GM12891 (cell line): Measurements from ENCODE around the gene ATG14.
"Not testable (repeated sequence)": the region's sequence is repeated elsewhere in the genome, so short reads cannot be mapped to it uniquely, and the experiment has no call there.

Source experiments
- DNase-seq: peaks from one replicate; pipeline ENCODE4 v3.0.0; 2011; ENCODE audit warnings: low spot score; ENCODE audit not compliant: insufficient read length
- FAIRE-seq: peaks from 2 replicates; lab custom pipeline; 2011; peaks lifted over from hg19 to GRCh38; lab: Jason Lieb, UNC
- PAX5 ChIP-seq: IDR thresholded peaks from 2 replicates; pipeline ENCODE4 v1.6.1; 2011; ENCODE audit warnings: low read length, moderate library complexity, mild to moderate bottlenecking; ENCODE audit not compliant: insufficient read depth, severe bottlenecking
- POLR2A ChIP-seq: IDR thresholded peaks from 2 replicates; pipeline ENCODE4 v1.6.1; 2011; ENCODE audit warnings: low read depth, low read length, control low read depth
- POLR2AphosphoS5 ChIP-seq: IDR thresholded peaks from 2 replicates; pipeline ENCODE4 v1.6.1; 2011; ENCODE audit warnings: low read depth, low read length, control low read depth
- POU2F2 ChIP-seq: IDR thresholded peaks from 2 replicates; pipeline ENCODE4 v1.6.1; 2011; ENCODE audit warnings: low read depth, mild to moderate bottlenecking, control low read depth, low read length, moderate library complexity
- SPI1 ChIP-seq: IDR thresholded peaks from 2 replicates; pipeline ENCODE4 v1.6.1; 2011; ENCODE audit warnings: low read depth, low read length, control low read depth
- TAF1 ChIP-seq: IDR thresholded peaks from 2 replicates; pipeline ENCODE4 v1.6.1; 2011; ENCODE audit warnings: low read depth, low read length, control low read depth

Gene ATG14

GRCh38 chr14:55398679-55399078 is 13.0 kb downstream of the ATG14 start:
- FAIRE-seq (no peak), DNase-seq (no peak)
- no peak for TF ChIP-seq PAX5
- TF ChIP-seq POLR2A: no peak
- TF ChIP-seq TAF1: no peak
- no peak for TF ChIP-seq SPI1
- TF ChIP-seq POU2F2: no peak
- no peak for TF ChIP-seq POLR2AphosphoS5

- TF ChIP-seq PAX5 (no peak), POLR2A (no peak), POU2F2 (no peak), POLR2AphosphoS5 (no peak), SPI1 (no peak), TAF1 (no peak)
- DNase-seq (no peak), FAIRE-seq (no peak)
Observed at GRCh38 chr14:55389330-55389729, 22.3 kb downstream of the ATG14 start.

GRCh38 chr14:55388160-55388559 is 23.5 kb downstream of the ATG14 start:
- no peak for DNase-seq
- FAIRE-seq: no peak
- no peak for TF ChIP-seq POLR2AphosphoS5
- TF ChIP-seq SPI1: no peak
- no peak for TF ChIP-seq POU2F2
- no peak for TF ChIP-seq PAX5
- no peak for TF ChIP-seq TAF1

GRCh38 chr14:55387121-55387520 is 24.5 kb downstream of the ATG14 start:
- TF ChIP-seq PAX5: no peak
- TF ChIP-seq POLR2A: no peak
- TF ChIP-seq POU2F2: no peak
- no peak for TF ChIP-seq TAF1
- no peak for TF ChIP-seq SPI1
- TF ChIP-seq POLR2AphosphoS5: no peak
- no peak for DNase-seq
- FAIRE-seq: no peak

- no peak for FAIRE-seq
- DNase-seq: no peak
- TF ChIP-seq POLR2A: no peak
- no peak for TF ChIP-seq POU2F2
- TF ChIP-seq SPI1: no peak
- no peak for TF ChIP-seq PAX5
- TF ChIP-seq TAF1: no peak
- TF ChIP-seq POLR2AphosphoS5: no peak
Observed at GRCh38 chr14:55386037-55386808, 25.4 kb downstream of the ATG14 start.

GRCh38 chr14:55384536-55384935 is 27.1 kb downstream of the ATG14 start:
- DNase-seq (no peak), FAIRE-seq (no peak)
- TF ChIP-seq POLR2AphosphoS5: no peak
- no peak for TF ChIP-seq POU2F2
- no peak for TF ChIP-seq PAX5
- TF ChIP-seq SPI1: no peak
- TF ChIP-seq POLR2A: no peak
- no peak for TF ChIP-seq TAF1

DNA sequence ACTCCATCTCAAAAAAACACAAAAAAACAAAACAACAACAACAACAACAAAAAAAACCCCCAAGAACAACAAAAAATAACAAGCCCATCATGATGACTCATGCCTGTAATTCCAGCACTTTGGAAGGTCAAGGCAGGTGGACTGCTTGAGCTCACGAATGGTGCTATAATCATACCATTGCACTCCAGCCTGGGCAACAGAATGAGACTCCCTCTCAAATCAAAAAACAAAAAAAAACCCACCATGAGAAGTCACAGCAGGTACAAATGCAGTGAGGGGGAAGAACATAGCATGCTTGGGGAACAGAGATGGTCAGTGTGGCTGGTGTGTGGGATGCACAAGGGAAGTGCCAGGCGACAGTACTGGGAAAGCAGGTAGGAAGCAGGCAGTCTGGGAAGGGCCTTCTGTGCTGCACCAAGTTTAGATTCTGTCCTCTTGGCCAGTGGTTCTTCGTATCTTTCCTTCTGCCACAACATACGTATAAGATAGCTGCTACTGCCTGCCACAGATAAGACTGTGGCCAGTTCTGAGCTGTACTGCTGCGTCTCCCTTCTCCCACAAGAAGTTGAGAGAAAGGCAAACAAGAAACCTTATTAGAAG is 28.0 kb downstream of the ATG14 start:
- no peak for DNase-seq
- TF ChIP-seq PAX5: no peak
- TF ChIP-seq POU2F2: no peak
- no peak for TF ChIP-seq POLR2A
- no peak for TF ChIP-seq SPI1
- TF ChIP-seq POLR2AphosphoS5: no peak
- TF ChIP-seq TAF1: no peak
- no peak for FAIRE-seq

GRCh38 chr14:55383056-55383466 is 28.6 kb downstream of the ATG14 start:
- not testable (repeated sequence) for FAIRE-seq

DNA sequence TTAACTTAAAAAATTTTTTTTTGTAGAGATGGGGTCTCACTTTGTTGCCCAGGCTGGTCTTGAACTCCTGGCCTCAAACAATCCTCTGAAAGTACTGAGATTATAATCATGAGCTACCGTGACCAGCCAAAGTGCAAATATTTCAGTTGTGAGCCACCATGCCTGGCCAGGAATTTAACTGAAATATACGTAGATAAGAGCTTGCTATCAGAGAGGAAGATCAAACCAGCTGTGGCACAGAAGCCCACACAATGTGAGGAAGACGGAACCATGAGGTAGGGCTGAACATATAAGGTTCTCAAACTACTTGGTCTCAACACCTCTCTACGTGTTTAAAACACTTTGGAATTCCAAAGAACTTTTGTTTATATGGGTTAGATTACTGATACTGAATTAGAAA is 29.1 kb downstream of the ATG14 start:
- DNase-seq (no peak), FAIRE-seq (no peak)
- TF ChIP-seq SPI1 (no peak), POLR2A (no peak), POLR2AphosphoS5 (no peak)

More at GRCh38 chr14:55383056-55383466, 28.6 kb downstream of the ATG14 start:
- not testable (repeated sequence) for DNase-seq

GRCh38 chr14:55381561-55381960 is 30.1 kb downstream of the ATG14 start:
- no peak for FAIRE-seq
- no peak for TF ChIP-seq POU2F2
- TF ChIP-seq TAF1: no peak
- TF ChIP-seq SPI1: no peak
- no peak for TF ChIP-seq PAX5
- no peak for TF ChIP-seq POLR2A
- no peak for TF ChIP-seq POLR2AphosphoS5
- no peak for DNase-seq
